GM12875 (cell line): ENCODE results near the gene BMPR1B.

Experiments used
- H3K4me3 ChIP-seq: one replicate; pipeline ENCODE4 v1.5.1; 2011; ENCODE audit warnings: low read depth, low read length, control low read depth
- CTCF ChIP-seq: IDR thresholded peaks from 2 replicates; pipeline ENCODE4 v1.5.1; 2011; ENCODE audit warnings: low read depth, mild to moderate bottlenecking, control low read depth, inconsistent platforms, low read length, moderate library complexity, borderline replicate concordance; ENCODE audit not compliant: insufficient read depth

BMPR1B gene

GRCh38 chr4:95190751-95191436, 433.1 kb downstream of the BMPR1B start:
- H3K4me3 ChIP-seq = no peak overlapping the region
- TF ChIP-seq CTCF = no peak

GRCh38 chr4:95191537-95191936, 433.8 kb downstream of the BMPR1B start:
- H3K4me3 ChIP-seq = no peak overlapping the region
- TF ChIP-seq CTCF = no peak

- H3K4me3 ChIP-seq = no peak overlapping the region
- TF ChIP-seq CTCF = no peak
Measured at GRCh38 chr4:95193391-95194224, 435.9 kb downstream of the BMPR1B start.

- H3K4me3 ChIP-seq = no peak overlapping the region
- no peak for TF ChIP-seq CTCF
Measured at GRCh38 chr4:95197353-95197752, 439.6 kb downstream of the BMPR1B start.

- TF ChIP-seq CTCF = no peak
- H3K4me3 ChIP-seq = no peak overlapping the region
Measured at GRCh38 chr4:95198961-95199360, 441.2 kb downstream of the BMPR1B start.

- no peak overlapping the region for H3K4me3 ChIP-seq
- no peak for TF ChIP-seq CTCF
Measured at GRCh38 chr4:95204267-95204844, 446.6 kb downstream of the BMPR1B start.
